H1 (cell line): ENCODE measurements around the gene MAGI1.

Experiments used
- CTCF ChIP-seq, 3 experiments: IDR thresholded peaks; 1 replicate in 2 of 3; 2 replicates in 1 of 3; pipeline versions ENCODE4 v1.5.1 to v1.6.1; 2011; ENCODE audit warnings: low read length in 3 of 3, mild to moderate bottlenecking in 3 of 3, inconsistent platforms in 2 of 3, low read depth in 1 of 3, moderate library complexity in 1 of 3; ENCODE audit not compliant: insufficient read depth in 1 of 3; ENCODE audit errors: control extremely low read depth in 1 of 3
- EZH2 ChIP-seq: fragments of 200-600 bp; sonication (generic); IDR thresholded peaks from 2 replicates; pipeline ENCODE4 v1.7.1; 2012; ENCODE audit warnings: low read depth, mild to moderate bottlenecking, moderate library complexity, low read length, inconsistent platforms; ENCODE audit not compliant: severe bottlenecking
- GTF2F1 ChIP-seq: IDR thresholded peaks from 2 replicates; pipeline ENCODE4 v1.6.1; 2012; ENCODE audit warnings: low read depth, low read length, improper control_type of control experiment, borderline replicate concordance
- HDAC6 ChIP-seq: IDR thresholded peaks from one replicate; pipeline ENCODE4 v1.7.1; 2012; ENCODE audit warnings: low read depth, mild to moderate bottlenecking, inconsistent platforms, low read length, moderate library complexity
- JUN ChIP-seq: IDR thresholded peaks from 2 replicates; pipeline ENCODE4 v1.6.1; 2011; ENCODE audit warnings: low read depth, mild to moderate bottlenecking, improper control_type of control experiment, low read length
- JUND ChIP-seq: IDR thresholded peaks from 2 replicates; pipeline ENCODE4 v1.6.1; 2011; ENCODE audit warnings: mild to moderate bottlenecking, improper control_type of control experiment, low read length
- NRF1 ChIP-seq: IDR thresholded peaks from 2 replicates; pipeline ENCODE4 v1.6.1; 2011; ENCODE audit warnings: mild to moderate bottlenecking, low read depth, low read length, improper control_type of control experiment
- POLR2A ChIP-seq, 2 experiments: IDR thresholded peaks; 1 replicate in 1 of 2; 2 replicates in 1 of 2; pipeline ENCODE4 v1.6.1; 2011; ENCODE audit warnings: low read depth in 2 of 2, low read length in 2 of 2, mild to moderate bottlenecking in 2 of 2; ENCODE audit errors: control extremely low read depth in 1 of 2
- POLR2AphosphoS5 ChIP-seq: IDR thresholded peaks from 2 replicates; pipeline ENCODE4 v1.6.1; 2011; ENCODE audit warnings: low read depth, low read length
- SIN3A ChIP-seq, 2 experiments: IDR thresholded peaks in 1 of 2; conservative IDR thresholded peaks in 1 of 2; 2 replicates each; pipeline ENCODE4 v1.6.1; 2011 to 2012; ENCODE audit warnings: low read length in 2 of 2, improper control_type of control experiment in 1 of 2, low read depth in 1 of 2, mild to moderate bottlenecking in 1 of 2
- USF2 ChIP-seq: IDR thresholded peaks from 2 replicates; pipeline ENCODE4 v1.6.1; 2011; ENCODE audit warnings: low read length, improper control_type of control experiment
- ZNF274 ChIP-seq: IDR thresholded peaks from 2 replicates; pipeline ENCODE4 v1.7.0; 2012; ENCODE audit warnings: low read length, borderline replicate concordance; ENCODE audit errors: extremely low read depth

DNA sequence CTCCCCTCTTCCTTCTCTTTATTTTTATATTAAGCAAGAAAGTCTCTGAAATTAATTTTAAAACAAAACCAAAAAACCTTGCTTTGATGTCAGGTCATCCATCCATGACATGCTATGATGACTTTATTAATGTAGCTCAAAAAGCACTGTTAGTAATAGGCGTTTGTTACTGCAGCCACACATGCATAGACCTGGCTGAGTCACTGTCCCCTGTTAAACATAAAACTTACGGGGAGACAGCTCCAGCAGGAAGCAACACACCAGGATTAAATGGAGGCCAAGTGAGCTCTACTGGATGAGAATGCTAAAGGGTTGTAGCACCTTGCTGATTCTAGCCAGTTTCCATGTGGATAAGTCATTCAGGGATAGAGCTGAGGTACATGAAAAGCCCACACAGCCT, 661.1 kb downstream of the MAGI1 start:
- TF ChIP-seq ZNF274: no peak
- TF ChIP-seq SIN3A (conservative IDR thresholded peaks at IDR 0.05 in 1 of 2, IDR thresholded peaks at IDR 0.05 in 1 of 2; ENCODE audit: low read depth in 1 of 2, low read length in 2 of 2): no peak
- TF ChIP-seq EZH2: no peak
- TF ChIP-seq CTCF (IDR thresholded peaks at IDR 0.05; ENCODE audit: control extremely low read depth in 1 of 3, insufficient read depth in 1 of 3, low read depth in 1 of 3, low read length in 3 of 3): no peak
- TF ChIP-seq POLR2A (IDR thresholded peaks at IDR 0.05; ENCODE audit: control extremely low read depth in 1 of 2, low read depth in 2 of 2, low read length in 2 of 2): no peak
- no peak for TF ChIP-seq USF2
- no peak for TF ChIP-seq JUND
- no peak for TF ChIP-seq GTF2F1
- no peak for TF ChIP-seq NRF1
- no peak for TF ChIP-seq HDAC6
- no peak for TF ChIP-seq POLR2AphosphoS5
- no peak for TF ChIP-seq JUN
